Retina (tissue), 1 donor: ENCODE measurements around the gene PARS2.

Source experiments
- DNase-seq: peaks from one replicate; pipeline ENCODE4 v3.0.0-alpha.2; 2016

Gene PARS2

DNA sequence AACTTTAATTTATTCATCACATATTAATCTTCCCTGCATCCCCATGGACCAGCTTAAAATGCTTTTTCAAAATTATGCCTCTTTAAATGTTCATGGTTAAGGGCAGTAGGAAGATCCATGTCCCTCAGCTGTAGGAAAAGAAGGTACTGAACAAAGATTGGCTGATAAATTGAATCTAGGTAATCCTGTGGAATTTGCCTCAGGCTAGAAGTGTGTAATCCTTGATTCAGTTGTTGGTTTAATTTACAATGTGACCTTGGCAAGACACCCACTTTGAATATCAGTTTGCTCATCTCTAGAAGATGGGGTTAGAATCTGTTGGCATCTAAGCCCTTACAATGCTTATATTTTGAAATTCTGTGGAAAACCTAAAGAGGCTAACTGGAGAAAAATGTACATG, 42.6 kb downstream of the PARS2 start:
- DNase-seq, result no peak

DNA sequence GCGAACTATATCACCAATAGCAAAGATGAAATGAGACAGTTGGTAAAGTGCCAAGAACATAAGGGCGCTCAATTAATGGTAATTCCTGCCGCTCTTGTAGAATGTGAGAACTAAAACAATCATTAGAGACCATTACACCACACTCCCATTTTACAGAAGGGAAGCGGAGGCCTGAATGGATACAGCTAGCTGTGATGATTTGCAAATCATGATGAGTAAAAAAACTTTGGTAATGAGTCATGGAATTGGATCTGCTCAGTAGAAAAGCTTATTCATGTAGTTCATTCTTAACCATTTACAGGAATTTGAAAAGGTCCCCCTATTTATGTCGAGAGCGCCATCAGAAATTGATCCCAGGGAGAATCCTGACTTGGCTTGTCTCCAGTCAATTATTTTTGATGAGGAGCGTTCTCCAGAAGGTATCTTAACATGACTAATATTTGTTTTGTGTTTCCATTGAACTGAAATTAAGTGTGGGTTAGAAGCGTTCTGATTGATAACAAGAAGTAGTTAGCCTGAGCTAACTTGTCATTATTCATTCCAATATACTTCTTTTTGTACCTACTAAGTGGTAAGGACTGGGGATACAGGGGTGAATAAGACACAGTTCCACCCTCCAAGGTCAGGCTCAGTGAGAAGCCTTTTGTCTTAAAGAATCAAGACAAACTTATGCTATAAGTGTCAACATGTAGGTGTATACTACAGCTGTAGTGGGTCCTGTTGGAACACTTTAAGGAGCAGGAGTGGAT, 47.9 kb downstream of the PARS2 start:
- DNase-seq, result no peak

DNA sequence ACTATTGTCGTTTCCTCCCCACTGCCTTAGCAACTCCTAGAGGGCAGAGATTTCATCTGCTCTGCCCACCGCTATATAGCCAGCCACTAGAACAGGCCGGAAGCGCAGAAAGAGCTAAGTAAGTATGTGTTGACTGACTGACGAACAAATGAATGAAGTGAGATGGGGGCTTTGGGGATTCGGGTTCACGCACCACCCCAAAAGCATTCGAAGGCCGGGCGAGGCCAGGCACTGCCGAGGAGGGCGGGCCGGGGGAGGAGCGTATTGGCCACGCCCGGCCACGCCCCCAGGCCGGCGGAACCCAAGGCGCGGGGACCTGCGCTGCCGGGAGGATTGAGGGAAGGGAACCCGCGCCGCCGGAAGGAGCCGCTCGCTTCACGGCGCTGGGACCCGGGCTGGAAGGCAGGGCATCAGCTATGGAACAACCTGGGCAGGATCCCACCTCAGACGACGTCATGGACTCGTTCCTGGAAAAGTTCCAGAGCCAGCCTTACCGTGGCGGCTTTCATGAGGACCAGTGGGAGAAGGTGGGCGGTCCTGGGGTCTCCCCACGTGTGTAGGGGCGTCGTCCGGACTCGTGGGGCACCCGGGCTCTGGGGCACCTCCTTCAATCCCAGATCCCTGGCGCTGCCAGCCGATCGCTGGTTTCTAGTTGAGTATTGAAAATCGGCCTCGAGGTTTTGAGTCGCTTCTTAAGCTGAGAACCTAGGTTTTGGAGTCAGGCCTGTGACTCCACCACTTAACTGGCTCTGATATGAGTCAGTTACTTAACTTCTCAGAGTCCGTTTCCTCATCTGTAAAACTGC, 48.6 kb downstream of the PARS2 start, which contains the start of gene TTC4:
TTC4 (plus strand) TSS at position 369 of the 806 bp plus-strand sequence; CDS start at position 417, 48 bp downstream.
- DNase-seq, result peak; percentile 96

DNA sequence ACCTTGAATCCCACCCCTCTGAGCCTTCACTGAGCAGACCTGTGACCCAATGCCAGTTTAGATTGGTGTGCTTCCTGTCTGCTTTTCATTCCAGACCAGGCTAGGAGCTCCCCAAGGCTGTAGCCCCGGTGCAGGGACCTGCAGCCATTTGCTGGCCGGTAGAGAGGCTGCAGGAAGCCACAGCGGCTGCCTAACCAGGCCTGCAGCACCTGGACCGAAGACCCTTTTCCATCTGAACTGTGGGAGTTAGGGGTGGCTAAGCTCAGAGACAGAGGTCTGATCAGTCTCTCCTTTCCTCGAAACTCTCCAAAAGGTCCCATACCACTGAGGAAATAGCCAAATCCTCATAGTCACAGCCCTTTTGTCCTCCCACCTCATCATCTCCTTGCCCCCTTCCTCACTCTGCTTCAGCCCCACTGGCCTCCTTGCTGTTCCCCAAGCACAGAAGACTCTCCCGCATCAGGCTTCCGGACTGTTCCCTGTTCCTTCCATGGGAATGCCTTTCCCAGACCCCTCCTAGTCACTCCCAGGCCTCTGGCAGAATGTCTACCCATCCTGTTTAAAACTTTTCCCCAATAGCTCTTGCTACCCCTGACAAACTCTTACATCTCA, 49.3 kb downstream of the PARS2 start:
- DNase-seq, result no peak

DNA sequence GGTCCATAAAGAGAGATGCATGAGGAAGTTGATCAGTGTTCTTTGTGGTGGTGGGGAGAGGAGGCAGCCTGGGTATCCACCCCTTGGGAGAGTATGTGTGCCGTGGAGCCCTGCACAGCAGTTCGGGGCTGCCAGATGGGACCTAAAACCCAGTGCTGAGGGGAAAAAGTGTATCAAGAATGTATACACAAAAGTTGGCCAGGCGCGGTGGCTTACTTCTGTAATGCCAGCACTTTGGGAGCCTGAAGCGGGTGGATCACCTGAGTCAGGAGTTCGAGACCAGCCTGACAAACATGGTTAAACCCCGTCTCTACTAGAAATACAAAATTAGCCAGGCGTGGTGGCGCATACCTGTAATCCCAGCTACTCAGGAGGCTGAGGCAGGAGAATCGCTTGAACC, 52.8 kb downstream of the PARS2 start:
- DNase-seq, result no peak

DNA sequence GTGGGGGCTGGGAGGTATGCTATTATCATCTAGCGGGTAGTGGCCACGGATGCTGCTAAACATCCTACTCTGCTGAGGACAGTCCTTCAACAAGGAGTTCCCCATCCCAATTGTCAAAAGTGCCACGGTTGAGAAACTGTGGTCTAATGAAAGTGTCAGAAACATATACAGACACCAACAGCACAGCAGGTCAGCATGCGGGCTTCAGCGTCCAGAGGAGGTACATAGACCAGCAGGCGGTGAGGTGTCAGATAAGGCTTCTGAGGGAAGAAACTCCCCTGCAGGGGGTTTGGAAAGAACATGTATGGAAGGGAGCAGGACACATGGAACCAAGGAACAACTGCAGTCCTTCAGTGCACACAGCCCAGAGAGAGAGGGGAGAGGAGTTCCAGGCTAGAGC, 53.5 kb downstream of the PARS2 start:
- DNase-seq, result no peak

DNA sequence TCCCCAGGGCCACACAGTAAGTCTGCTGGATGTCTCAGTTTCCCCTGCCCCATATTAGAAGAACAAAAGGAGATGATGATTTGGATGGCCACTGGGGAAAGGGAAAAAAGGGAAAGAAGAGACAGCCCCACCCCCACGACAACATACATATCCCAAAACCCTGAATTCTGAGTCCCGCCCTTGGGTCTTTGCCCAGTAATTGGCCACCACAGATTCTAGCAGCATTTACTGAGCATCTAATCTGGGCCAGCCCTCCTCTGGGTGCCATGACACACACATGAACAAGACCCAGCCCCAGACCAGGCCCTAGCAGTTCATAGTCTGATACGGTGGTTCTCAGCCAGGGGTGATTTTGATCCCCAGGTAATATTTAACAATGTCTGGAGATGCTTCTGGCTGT, 53.9 kb downstream of the PARS2 start:
- DNase-seq, result no peak

DNA sequence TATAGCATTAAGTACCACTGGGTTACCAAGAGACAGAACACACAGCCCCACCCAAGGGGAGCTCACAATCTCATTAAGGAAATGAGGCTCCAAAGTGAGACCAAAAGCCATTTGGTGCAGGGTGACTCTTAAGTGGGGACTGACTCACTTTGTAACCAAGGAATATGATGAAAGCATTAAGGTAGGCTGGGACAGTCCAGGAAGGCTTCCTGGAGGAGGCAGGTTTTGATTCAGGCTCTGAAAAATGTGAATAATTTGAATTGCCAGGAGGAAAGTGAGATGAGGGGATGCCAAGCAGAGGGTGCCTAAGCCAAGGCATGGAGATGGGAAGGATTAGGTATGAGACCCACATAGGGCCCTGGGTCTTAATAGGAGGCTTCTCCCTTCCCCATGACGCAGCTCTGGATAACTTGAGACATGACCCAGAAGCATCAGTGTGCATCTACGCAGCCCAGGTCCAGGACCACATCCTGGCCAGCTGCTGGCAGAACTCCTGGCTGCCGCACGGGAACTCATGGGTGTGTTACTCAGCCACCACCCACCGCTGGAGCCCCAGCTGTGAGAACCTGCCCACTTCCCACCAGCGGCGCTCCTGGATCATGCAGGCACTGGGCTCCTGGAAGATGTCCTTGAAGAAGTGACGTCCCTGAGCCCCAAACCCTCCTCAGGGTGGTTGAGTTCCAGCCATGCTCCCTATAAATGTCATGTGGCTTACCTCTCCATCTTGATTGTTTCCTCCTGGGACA, 54.6 kb downstream of the PARS2 start:
- DNase-seq, result no peak

DNA sequence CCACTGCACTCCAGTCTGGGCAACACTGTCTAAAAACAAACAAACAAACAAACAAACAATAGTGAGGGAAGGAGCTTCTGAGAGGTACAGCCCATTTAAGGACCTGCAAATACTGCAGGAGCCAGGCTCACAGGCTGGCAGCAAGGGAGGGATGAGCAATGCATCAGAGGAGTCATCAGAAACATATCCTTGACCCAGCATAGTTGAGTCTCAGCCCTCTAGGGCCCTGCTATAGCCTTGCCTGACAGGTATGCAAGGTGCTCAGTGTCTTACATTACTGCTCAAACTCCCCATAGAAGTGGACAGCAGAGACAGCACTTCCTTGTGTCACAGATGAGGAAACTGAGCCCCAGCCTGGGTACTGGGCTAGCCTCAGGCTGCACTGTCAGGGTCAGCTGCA, 55.9 kb downstream of the PARS2 start:
- no peak for DNase-seq
